HG03354 (cell line): Measurements from ENCODE around the gene SEC24D.
"Not testable (repeated sequence)": the region's sequence is repeated elsewhere in the genome, so short reads cannot be mapped to it uniquely, and the experiment has no call there.

Experiments used
- ATAC-seq: cut with Tn5 transposase; IDR thresholded peaks from one replicate; pipeline ENCODE4 v1.9.1; 2021; ENCODE audit warnings: mild to moderate bottlenecking; ENCODE audit not compliant: unreplicated experiment, poor library complexity, severe bottlenecking

The SEC24D gene

GRCh38 chr4:118814058-118814457 is 21.9 kb downstream of the SEC24D start:
- ATAC-seq: no peak

DNA sequence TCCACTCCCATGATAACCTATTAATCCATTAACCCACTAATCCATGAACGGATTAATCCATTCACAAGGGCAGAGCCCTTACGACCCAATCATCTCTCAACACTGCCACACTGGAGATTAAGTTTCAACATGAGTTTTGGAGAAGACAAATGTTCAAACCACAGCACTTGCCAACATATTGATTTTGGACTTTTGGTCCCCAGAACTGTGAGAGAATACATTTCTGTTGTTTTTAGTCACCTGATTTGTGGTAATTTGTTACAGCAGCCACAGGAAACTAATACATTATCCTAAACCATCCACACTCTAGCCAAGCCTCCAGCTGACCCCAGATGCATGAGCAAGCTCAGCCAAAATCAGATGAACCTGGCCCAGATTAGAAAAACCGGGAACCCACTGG is 22.4 kb downstream of the SEC24D start:
- ATAC-seq: no peak

GRCh38 chr4:118811832-118812231 is 24.1 kb downstream of the SEC24D start:
- no peak for ATAC-seq

DNA sequence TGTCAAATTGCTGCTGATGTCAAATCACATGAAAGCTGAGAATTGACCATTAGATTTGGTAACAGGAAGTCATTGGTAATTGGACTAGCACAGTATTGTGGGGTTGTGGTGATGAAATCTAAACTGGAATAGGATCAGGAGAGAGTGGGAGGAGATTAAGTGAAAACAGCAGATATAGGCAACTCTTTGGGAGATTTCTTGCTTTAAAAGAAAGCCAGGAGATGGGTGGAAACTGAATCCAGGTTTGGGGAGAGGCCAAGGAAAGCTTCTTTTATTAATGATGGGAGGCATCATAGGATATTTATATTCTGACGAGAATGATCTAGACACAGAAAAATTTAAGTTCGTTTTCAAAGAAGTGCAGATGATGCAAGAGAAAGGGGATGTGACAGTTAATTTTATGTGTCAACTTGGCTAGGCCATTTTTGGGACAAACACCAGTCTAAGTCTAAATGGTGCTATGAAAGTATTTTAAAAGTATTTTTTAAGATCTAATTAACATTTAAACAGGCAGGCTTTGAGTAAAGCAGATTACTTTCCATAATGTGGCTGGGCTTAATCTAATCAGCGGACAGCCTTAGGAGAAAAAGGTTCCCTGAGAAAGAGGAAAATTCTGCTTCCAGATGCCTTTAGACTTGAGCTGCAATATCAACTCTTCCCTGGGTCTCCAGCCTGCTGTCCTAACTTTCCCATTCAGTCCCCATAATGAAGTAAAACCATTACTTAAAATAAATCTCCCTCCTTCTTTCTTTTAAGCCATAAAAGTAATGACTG is 24.7 kb downstream of the SEC24D start:
- ATAC-seq: no peak

DNA sequence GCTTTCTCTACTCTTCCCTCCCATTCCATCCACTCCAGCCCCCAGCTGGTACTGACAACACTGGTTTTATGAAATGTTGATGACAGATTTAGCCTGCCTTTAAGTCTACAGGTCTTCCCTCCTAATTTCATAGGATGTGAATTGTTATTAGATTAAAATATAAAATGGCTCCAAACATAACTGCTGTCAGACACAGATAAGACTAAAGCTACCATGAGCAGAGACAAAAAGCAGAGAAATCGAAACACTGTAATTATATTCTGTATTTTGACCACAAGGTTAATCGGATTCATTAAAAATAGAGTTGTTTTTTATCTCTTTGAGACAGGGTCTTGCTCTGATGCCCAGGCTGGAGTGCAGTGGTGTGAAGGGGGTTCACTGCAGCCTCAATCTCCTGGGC is 28.3 kb downstream of the SEC24D start:
- ATAC-seq: no peak

DNA sequence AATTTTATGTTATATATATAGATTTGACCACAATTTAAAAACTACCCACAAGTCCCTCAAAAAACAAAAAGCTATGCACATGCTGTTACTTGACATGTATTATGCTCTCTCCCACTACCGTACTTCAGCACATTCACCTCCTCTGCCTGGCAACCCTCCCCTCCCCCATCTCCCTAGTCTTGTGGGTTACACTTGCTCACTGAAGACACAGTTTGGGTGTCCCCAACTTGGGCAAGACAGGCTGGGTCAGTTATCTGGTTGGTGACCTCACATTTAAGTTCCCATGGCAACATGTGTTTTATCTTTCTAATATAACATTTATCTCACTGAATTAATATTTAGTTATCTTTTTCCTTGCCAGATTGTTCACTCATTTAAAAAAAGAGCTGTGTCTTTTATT is 32.7 kb downstream of the SEC24D start:
- no peak for ATAC-seq

- ATAC-seq: no peak
These were observed 33.9 kb downstream of the SEC24D start for GRCh38 chr4:118801895-118802575.

DNA sequence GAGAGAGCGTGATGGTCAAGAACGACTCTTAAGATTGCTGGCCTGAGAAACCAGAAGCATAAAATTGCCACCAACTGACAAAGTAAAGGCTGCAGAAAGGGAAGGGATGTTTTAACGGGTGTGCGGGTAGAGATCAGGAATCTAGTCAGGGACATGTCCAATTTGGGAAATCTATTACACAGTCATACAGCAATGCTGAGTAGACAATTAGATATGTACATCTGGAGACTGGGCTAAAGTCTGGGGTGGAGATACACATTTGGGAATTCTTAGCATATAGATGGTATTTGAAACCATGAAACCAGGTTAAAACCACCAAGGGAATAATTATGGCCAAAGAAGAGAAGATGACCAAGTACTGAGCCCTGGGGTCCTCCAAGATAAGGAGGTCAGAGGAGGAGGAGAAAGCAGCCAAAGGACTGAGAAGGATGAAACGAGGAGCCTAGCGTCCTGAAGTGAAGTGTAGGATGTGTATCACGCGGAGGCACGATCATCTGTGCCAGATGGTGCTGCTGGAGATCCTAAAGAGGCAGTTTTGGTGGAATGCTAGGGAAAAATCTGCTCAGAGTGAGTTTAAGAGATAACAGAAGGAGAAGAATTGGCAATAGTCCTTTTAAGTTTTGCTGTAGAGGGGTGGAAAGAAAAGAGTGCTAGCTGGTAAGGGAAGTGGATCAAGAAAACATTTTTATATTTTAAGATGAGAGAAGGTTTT is 36.5 kb downstream of the SEC24D start:
- ATAC-seq: no peak

DNA sequence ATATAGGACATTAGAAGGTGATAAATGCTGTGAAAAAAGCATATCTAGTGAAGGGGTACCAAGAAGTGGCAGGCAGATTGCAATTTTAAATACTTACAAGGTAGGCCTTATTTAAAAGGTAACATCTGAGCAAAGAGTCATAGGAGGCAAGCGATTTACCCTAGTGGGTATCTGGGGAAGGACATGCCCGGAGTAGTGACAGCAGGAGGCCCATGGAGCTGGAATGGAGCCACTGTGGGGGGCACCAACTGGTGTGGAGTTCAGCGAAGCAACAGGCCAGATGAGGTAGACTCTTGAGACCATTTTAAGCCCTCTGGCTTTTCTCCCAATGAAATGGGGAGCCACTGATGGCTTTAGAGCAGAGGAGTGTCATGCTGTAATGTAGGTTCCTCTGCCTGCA is 37.3 kb downstream of the SEC24D start:
- ATAC-seq: no peak

DNA sequence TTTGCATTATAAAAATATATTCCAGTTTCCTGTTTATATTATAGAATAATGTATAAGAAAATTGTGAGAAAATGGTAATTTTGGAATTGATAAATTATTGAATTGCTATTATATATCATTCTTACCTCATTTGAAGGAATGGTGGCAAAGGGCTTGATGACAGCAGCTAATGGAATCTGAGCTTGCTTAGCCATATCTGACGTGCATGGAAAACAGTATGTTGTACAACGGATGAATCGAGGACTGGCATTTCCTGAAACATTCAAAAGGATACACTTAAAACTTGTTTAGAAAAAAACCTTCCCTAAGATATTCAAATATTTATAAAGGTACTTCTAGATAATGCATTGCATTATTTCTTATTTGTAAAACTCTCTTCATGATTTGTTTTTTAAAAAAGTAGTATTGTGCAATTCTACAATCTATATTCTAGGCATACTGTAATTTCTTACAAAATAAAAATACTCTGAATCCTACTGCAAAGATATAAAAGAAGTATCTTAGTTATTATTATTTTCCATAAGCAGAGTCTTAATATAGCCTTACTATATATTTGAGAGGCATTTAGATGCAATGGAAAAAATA is 38.3 kb downstream of the SEC24D start:
- ATAC-seq: no peak

GRCh38 chr4:118791690-118792446 is 44.1 kb downstream of the SEC24D start:
- not testable (repeated sequence) for ATAC-seq

GRCh38 chr4:118790544-118790943 is 45.4 kb downstream of the SEC24D start:
- no peak for ATAC-seq

DNA sequence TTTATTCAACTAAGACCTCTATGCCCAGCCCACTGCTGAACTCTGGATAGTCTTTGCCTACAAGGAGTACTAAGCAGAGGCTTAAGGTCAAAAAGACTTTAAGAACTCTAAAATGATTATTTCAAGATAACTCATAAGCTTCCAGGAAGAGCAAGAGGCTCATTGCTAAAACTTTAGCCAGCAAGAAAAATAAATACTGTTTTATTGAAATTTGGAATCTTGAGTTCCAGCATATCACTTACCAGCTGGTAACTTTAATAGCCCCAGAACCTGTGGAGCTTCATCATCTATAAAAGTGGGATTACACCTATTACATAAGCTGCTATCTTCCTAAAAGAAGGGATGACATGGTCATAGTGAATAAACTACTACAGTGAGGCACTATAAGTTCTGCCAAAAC is 47.0 kb downstream of the SEC24D start:
- ATAC-seq: no peak

DNA sequence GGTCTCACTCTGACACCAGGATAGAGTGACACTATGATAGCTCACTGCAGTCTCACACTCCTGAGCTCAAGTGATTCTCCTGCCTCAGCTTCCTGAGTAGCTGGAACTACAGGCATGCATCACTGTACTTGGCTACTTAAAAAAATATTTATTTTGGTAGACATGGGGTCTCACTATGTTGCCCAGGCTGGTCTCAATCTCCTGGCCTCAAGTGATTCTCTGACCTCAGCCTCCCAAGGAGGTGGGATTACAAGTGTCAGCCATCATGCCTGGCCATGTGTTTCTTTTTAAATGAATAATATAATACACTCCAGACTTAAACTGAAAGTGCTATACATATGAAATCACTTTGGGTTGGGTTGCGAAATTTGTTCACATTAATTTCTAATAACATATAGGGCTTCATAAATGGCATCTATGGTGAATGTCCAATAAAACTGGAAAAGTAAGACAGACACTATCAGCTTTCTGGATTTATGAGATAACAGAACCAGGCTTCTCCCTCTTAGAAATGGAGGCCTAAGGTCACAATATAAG is 48.0 kb downstream of the SEC24D start:
- no peak for ATAC-seq

DNA sequence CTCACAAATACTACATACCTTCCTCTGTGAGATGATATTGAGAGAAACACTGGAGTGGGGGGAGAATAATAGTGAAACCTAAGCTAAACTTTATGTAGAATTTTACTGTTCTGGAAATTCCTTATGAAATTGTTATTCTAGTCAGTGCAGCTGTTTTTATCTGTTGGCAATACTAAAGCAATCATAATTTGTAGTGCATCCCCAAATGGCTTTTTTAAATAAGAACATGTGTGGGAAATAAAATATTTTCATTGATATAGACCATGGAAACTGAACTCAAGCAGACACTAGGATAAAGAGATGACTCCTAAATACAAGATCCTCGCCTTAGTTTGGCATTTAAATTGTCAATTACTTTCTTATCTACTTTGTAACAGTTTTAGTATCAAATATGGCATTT is 51.1 kb downstream of the SEC24D start:
- no peak for ATAC-seq

GRCh38 chr4:118783887-118784286 is 52.0 kb downstream of the SEC24D start:
- no peak for ATAC-seq

DNA sequence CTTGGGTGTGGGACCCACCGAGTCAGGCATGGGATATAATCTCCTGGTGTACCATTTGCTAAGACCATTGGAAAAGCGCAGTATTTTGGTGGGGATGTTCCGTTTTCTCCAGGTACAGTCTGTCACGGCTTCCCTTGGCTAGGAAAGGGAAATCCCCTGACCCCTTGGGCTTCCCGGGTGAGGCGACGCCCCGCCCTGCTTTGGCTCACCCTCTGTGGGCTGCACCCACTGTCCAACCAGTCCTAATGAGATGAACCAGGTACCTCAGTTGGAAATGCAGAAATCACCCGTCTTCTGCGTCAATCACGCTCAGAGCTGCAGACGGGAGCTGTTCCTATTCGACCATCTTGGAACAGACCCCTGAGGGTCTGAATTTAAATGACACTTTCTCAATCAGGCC is 53.0 kb downstream of the SEC24D start:
- ATAC-seq: not testable (repeated sequence)

DNA sequence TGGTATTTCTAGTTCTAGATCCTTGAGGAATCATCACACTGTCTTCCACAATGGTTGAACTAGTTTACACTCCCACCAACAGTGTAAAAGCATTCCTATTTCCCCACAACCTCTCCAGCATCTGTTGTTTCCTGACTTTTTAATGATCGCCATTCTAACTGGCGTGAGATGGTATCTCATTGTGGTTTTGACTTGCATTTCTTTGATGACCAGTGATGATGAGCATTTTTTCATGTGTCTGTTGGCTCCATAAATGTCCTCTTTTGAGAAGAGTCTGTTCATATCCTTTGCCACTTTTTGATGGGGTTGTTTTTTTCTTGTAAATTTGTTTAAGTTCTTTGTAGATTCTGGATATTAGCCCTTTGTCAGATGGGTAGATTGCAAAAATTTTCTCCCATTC is 58.3 kb downstream of the SEC24D start:
- not testable (repeated sequence) for ATAC-seq

GRCh38 chr4:118776955-118777640 is 58.8 kb downstream of the SEC24D start:
- not testable (repeated sequence) for ATAC-seq
